NOMO-1 (cell line): ENCODE results near the gene PPP3CB.
"Not testable (repeated sequence)": the region's sequence is repeated elsewhere in the genome, so short reads cannot be mapped to it uniquely, and the experiment has no call there.

Experiments used
- DNase-seq, 2 experiments: peaks; one replicate each; lab custom pipeline; 2025; ENCODE audit not compliant: unreplicated experiment in 2 of 2; lab: John Stamatoyannopoulos, UW

PPP3CB gene

DNA sequence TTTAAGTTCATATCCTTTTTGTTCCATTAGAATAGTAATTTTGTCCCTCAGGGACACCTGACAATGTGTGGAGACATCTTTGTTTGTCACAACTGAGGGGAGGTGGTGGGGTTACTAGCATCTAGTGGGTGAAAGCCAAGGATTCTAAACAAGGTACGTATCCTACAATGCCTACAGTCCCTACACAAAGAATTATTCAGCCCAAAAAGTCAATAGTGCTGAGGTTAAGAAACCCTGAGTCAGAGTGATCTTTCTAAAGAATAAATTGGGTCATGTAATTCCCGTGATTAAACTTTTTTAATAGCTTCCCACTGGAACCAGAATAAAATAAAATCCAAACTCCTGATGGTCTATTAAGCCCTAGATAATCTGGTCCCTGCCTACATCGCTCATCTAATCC is 79.3 kb downstream of the PPP3CB start:
- DNase-seq, result no peak

DNA sequence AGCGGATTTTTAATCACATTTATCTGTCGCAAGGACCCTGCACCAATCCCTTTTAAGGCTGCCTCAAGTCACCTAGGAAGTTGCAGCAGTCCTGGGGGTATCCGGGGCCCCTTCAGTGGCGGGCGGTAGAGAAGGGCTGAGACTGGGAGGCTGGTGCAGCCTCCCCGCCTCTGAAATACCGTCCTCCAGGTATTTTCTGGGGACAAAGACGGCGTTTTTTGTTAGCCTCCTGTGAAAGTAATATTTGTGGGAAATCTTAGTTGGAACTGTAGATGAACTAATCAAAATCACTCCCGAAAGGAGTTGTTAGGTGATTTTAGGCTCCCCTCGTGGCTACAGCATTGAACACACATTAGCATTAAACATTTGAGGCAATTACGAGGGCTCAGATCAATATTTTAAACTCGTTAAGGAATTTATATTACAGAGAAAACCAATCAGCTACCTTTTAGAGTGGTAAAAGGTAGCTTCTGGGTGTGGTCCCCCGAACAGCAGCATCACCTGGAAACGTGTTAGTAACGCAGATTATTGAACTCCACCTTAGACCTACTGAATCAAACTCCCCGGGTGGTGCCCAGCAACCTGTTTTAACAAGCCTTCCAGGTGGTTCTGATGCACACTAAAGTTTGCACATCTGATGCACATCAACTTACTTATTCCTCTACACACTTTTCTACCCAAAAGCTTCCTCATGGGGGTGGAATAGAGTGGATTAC is 81.4 kb downstream of the PPP3CB start:
- no peak for DNase-seq

DNA sequence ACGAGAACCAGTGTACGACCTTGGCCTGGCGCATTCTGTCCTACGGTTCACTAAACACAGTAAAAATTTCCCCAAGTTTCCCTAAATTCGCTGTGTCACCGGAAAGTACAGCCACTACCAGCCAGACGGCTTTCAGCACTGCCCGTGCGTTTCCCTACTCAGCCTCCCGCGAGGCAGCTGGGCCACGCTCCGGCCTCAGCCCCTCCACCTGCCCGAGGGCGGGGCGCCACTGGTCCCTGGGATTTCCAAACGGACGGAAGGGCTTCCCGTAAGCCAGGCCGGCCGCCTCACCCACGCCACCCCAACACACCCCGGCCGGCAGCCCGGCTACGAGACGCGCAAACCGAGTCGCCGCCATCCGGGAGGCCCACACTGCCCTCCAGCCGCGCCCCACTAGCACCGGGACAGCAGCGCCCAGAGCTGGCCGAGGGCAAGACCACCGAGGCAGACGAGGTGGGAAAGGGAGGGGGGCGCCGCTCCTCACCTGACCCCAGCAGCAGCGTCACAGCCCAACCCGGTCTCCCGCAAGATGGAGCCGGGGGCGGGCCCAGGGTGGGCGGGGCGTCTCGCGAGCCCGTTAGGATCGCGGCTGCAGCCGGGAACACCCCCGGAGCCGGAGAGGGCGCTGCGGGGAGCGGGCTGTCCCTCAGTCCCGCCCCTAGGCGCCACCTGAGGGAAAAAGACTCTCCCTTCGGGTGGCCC is 82.1 kb downstream of the PPP3CB start, which contains the start of gene ANXA7:
Gene ANXA7, minus strand, starts transcription at position 531 of the 702 bp plus-strand sequence. CDS start 13,202 bp downstream, outside the sequence.
- DNase-seq, result peak; percentile 85 to 86

DNA sequence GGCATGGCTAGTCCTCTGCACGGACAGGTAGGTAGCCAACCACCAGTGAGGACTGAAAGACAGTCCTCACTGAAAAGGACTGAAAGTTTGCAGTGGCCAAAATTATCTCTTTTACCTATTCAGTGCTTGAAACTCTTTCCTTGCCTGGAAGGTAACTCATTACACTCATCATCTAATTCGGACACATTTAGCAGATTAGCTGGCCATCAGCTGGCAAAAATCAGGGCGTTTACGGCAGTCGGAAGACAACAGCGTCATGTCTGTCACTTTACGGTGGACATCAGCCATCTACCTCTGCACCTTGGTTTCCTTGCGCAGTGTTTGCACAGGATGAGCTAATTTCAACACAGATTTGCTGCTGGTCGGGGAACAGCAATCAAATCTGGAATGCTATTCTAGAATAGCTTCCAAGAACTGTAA is 82.7 kb downstream of the PPP3CB start:
- DNase-seq, result peak; percentile 52 to 76

DNA sequence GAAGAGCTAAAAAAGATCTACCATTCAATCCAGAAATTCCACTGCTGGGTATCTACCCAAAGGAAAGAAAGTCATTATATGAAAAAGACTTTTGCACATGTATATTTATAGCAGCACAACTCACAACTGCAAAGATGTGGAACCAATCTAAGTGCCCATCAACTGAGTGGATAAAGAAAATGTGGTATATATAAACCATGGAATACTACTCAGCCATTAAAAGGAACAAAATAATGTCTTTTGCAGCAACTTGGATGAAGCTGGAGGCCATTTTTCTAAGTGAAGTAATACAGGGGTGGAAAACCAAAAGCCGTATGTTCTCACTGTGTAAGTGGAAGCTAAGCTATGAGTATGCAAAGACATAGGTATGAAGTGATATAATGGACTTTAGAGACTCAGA is 84.9 kb downstream of the PPP3CB start:
- DNase-seq, result no peak

DNA sequence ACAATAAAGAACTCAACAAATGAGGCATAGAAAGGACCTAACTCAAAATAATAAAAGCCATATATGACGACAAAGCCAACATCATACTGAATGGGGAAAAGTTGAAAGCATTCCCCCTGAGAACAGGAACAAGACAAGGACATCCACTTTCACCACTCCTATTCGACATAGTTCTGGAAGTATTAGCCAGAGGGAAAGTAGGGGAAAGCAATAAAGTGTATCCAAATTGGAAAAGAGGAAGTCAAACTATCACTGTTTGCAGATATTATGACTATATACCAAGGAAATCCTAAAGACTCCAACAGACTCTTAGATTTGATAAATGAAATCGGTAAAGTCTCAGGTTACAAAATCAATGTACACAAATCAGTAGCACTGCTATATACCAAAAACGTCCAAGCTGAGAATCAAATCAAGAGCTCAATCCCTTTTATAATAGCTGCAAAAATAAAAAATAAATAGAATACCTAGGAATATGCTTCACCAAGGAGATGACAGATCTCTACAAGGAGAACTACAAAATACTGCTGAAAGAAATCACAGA is 86.8 kb downstream of the PPP3CB start:
- no peak for DNase-seq

DNA sequence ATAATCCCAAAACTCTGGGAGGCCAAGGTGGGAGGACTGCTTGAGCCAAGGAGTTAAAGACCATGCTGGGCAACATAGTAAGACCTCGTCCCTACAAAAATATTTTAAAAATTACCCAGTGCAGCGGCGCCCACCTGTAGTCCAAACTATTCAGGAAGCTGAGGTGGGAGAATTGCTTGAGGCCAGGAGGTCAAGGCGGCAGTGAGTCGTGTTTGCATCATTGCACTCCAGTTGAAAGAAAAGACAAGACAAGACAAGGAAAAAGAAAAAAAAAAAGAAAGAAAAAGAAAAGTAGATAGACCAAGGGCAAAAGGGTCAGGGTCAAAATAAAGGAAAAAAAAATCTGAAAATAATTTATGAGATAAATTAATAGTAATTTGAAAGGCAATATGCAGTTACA is 87.8 kb downstream of the PPP3CB start:
- DNase-seq, result no peak

DNA sequence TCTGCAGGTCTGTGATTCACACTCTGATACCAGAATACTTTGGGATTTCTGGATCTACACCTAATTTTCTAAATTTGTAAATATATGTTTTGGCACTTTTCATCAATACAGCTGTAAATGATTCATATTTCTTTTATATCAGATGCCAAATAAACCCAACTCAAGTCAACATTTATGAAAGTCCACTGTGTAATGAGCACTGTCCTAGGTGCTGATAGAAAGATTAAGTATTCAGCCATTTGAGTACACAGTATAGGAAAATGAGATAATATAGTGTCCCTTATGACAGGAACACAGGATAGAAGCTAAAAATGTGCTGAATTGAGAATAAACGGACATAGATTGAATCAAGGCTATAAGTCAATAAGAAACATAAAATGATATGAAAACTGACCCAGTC is 88.3 kb downstream of the PPP3CB start:
- no peak for DNase-seq

DNA sequence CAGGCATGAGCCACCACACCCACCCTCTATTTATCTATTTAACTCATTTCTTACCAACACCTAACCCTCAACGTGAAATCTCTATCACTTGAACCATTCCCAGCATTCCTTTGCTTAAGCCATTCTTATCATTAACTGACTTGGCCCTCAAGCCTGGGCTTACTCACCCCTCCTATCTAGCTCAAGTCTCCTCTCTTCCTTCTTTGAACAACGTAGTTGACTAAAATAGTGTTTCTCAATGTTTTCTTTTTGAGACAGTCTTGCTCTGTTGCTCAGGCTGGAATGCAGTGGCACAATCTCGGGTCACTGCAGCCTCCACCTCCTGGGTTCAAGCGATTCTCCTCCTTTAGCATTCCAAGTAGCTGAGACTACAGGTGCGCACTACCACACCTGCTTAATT is 89.0 kb downstream of the PPP3CB start:
- DNase-seq, result no peak

DNA sequence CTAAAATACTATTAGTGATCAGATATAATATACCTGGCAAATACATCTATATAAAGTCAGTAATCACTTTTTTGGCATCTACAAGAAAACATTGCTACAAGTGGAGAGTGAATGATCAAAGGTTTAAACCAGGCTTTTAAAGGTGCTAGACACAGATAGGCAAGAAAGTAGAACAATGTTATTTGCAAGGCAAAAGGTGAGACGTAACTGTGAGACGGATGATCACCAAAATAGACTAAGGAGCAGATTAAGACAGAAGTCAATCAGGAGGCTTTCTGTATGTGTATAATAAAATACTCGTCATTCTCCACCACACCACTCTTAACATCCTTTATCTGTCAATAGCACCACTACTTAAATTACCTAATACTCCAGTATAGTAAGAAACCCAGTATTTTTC is 90.3 kb downstream of the PPP3CB start:
- DNase-seq, result no peak

DNA sequence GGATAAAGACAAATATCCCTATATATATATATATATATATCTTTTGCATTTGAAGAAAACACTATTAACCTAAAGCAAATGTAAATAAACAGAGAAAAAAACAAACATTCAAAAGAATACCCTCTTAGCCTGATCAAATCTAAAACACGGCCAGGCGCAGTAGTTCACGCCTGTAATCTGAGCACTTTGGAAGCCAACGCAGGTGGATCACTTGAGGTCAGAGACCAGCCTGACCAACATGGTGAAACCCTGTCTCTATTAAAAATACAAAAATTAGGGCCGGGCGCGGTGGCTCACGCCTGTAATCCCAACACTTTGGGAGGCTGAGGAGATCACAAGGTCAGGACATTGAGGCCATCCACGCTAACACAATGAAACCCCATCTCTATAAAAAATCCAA is 91.1 kb downstream of the PPP3CB start:
- no peak for DNase-seq

DNA sequence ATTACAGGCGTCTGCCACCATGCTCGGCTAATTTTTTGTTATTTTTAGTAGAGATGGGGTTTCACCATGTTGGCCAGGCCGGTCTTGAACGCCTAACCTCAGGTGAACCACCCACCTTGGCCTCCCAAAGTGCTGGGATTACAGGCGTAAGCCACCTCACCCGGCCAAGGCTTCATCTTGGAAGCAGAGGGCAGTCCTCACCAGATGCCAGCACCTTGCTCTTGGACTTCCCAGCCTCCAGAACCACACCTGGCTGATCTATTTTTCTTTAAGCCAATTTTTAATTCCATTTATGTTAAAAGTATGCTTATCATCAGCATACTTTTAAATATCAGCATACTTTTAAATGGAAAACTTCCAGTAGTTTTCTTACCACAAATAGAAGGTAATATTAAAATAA is 94.2 kb downstream of the PPP3CB start:
- DNase-seq, result no peak

DNA sequence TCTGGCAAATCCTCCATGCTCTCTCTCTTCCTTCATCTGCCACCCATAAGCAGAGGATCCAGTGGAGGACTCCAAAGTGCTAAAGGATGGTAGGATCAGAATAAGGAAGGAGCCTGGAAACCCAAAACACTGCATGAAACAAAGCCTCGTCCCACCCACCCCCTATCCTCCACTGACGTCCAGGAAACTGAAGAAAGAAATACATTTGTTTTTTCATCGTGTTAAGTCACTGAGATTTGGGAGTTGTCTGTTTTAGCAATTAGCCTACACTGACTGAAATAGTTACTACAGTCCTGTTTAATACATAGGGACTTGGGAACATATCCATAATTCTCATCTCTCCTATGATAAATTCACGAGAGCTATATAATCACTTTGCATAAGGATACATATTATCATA is 96.8 kb downstream of the PPP3CB start:
- no peak for DNase-seq

DNA sequence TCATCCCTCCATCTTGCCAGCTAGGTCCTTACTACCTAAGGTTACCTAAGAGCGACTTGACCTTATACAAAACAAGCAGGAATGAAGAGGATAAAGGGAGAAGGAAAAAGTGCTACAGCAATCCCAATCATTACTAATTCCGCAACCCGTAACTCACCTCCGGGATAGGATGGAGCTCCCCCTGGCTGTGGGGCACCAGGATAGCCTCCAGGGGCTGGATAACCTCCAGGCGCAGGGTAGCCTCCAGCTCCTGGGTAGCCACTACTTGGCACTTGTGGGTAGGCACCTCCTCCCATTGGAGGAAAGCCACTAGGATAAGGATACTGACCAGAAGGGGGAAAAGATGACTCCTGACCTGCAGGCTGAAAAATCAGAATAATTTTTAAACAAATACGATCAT is 97.8 kb downstream of the PPP3CB start:
- no peak for DNase-seq

DNA sequence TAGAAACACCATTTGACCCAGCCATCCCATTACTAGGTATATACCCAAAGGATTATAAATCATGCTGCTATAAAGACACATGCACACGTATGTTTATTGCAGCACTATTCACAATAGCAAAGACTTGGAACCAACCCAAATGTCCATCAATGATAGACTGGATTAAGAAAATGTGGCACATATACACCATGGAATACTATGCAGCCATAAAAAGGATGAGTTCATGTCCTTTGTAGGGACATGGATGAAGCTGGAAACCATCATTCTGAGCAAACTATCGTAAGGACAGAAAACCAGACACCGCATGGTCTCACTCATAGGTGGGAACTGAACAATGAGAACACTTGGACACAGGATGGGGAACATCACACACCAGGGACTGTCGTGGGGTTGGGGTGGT is 101.5 kb downstream of the PPP3CB start:
- not testable (repeated sequence) for DNase-seq

DNA sequence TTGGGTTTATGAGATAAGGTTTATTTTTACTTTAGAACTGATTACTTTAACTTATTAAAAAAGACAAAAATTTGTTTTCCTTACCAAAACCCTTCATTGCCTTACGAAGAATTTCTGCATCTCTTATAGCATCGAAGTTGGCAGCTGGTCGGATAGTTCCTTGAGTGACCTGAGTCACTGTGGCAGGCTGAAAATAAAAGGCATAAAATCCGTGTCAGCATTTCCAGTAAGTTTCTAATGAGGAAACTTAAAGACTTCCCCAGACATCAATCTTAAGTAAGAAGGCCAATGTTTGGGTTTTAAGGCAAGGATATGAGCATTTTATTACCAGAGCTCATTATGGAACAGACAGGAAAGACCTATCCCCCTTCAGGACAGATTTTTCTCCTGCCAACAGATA is 107.6 kb downstream of the PPP3CB start:
- no peak for DNase-seq

DNA sequence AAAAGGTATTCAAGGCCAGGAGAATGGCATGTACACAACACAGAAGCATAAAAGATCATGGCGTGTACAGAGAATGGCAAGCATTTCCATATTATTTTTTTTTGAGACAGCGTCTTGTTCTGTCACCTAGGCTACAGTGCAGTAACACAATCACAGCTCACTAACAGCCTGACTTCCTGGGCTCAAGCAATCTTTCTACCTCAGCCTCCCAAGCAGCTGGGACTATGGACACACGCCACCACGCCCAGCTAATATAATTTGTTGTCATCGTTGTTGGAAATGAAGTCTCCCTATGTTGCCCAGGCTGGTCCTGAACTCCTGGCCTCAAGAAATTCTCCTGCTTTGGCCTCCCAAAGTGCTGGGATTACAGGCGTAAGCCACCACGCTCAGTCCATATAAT is 109.2 kb downstream of the PPP3CB start:
- no peak for DNase-seq
